PC-3 (cell line): Measurements from ENCODE around the gene ZCCHC7. TPM values are rescaled to one million over a fixed set of nuclear protein-coding genes. Genes with fewer than 3 reads are reported as not detected.

Source experiments
- ATAC-seq: fragments of 200-7000 bp; cut with Tn5 transposase; 2 replicates; pipeline ENCODE4 v1.9.1; 2020; ENCODE audit warnings: mild to moderate bottlenecking, moderate library complexity
- BruUV-seq: library from RNA; stranded (reverse); fragments of 400-500 nt; replicated peaks from 2 replicates; lab custom pipeline; 2021; lab: Mats Ljungman, UMichigan
- CTCF ChIA-PET: fragments of 300-600 bp; sonication (Branson Sonifier 250); formaldehyde crosslinking; loops from one replicate; lab custom pipeline; 2022; ENCODE audit warnings: antibody characterized with exemption; lab: Charles Lee
- POLR2A ChIA-PET: fragments of 300-600 bp; sonication (Branson Sonifier 250); formaldehyde crosslinking; loops from one replicate; lab custom pipeline; 2022; ENCODE audit warnings: antibody characterized with exemption; ENCODE audit not compliant: unreplicated experiment; lab: Charles Lee
- DNase-seq: peaks from one replicate; pipeline ENCODE4 v3.0.0-alpha.2; 2015
- H2AFZ ChIP-seq: fragments of 300-600 bp; sonication (generic); 2 replicates; pipeline ENCODE4 v1.6.0; 2016; ENCODE audit warnings: antibody characterized with exemption, low read length
- H3F3A ChIP-seq: fragments of 300-600 bp; sonication (generic); one replicate; pipeline ENCODE4 v1.6.0; 2017; ENCODE audit warnings: antibody characterized with exemption, low read length, control low read depth, mild to moderate bottlenecking; ENCODE audit not compliant: unreplicated experiment
- H3K27ac ChIP-seq: fragments of 300-600 bp; sonication (generic); 2 replicates; pipeline ENCODE4 v1.5.1; 2016; ENCODE audit warnings: mild to moderate bottlenecking, low read length
- H3K27me3 ChIP-seq: fragments of 300-600 bp; sonication (generic); 2 replicates; pipeline ENCODE4 v1.6.1; 2016; ENCODE audit warnings: low read length, mixed read lengths
- H3K36me3 ChIP-seq: fragments of 300-600 bp; sonication (generic); 2 replicates; pipeline ENCODE4 v1.6.1; 2016; ENCODE audit warnings: low read depth, mixed run types, low read length, mixed read lengths
- H3K4me1 ChIP-seq: fragments of 300-600 bp; sonication (generic); 2 replicates; pipeline ENCODE4 v1.5.1; 2016; ENCODE audit warnings: low read length; ENCODE audit not compliant: insufficient read depth
- H3K4me2 ChIP-seq: fragments of 300-600 bp; sonication (generic); 2 replicates; pipeline ENCODE4 v1.6.0; 2016; ENCODE audit warnings: low read length
- H3K4me3 ChIP-seq: fragments of 300-600 bp; sonication (generic); 2 replicates; pipeline ENCODE4 v1.5.1; 2016; ENCODE audit warnings: mild to moderate bottlenecking, low read length, mixed read lengths
- H3K79me2 ChIP-seq: fragments of 300-600 bp; sonication (generic); 2 replicates; pipeline ENCODE4 v1.6.1; 2017; ENCODE audit warnings: low read length, mixed read lengths
- H3K9ac ChIP-seq: fragments of 300-600 bp; sonication (generic); 2 replicates; pipeline ENCODE4 v1.6.0; 2016; ENCODE audit warnings: mild to moderate bottlenecking, low read length
- H3K9me2 ChIP-seq: fragments of 300-600 bp; sonication (generic); replicated peaks from 2 replicates; pipeline ENCODE4 v1.6.1; 2016; ENCODE audit warnings: mixed run types, low read length, mixed read lengths
- H3K9me3 ChIP-seq: fragments of 300-600 bp; sonication (generic); 2 replicates; pipeline ENCODE4 v1.6.1; 2016; ENCODE audit warnings: low read length, mixed read lengths
- H4K20me1 ChIP-seq: fragments of 300-600 bp; sonication (generic); 2 replicates; pipeline ENCODE4 v1.6.1; 2016; ENCODE audit warnings: low read length, mixed read lengths
- CTCF ChIP-seq: fragments of 300-600 bp; sonication (generic); conservative IDR thresholded peaks from 2 replicates; pipeline ENCODE4 v1.5.1; 2017; ENCODE audit warnings: antibody characterized with exemption, low read depth, mild to moderate bottlenecking, low read length
- EZH2 ChIP-seq: fragments of 300-600 bp; sonication (generic); IDR thresholded peaks from one replicate; pipeline ENCODE4 v1.6.1; 2017; ENCODE audit warnings: antibody characterized with exemption, mild to moderate bottlenecking, low read length; ENCODE audit not compliant: unreplicated experiment
- EZH2phosphoT487 ChIP-seq: fragments of 300-600 bp; sonication (generic); IDR thresholded peaks from 2 replicates; pipeline ENCODE4 v1.6.1; 2018; ENCODE audit warnings: mild to moderate bottlenecking, antibody characterized with exemption, low read length, borderline replicate concordance
- intact Hi-C: fragments of 100-400 bp; cut with micrococcal nuclease; formaldehyde crosslinking; loops from 2 replicates; pipeline ENCODE4 v1.9.0; 2023
- total RNA-seq: library from RNA; depleted of rRNA; stranded (reverse); fragments of >200 nt; gene quantifications from 2 replicates; pipeline ENCODE4 v1.2.3, GENCODE V29; 2014

Gene ZCCHC7
- total RNA-seq, 1 experiment from 2014 or later: 6.5 TPM

GRCh38 chr9:37331871-37332270 lies 211.5 kb downstream of the ZCCHC7 start:
- no peak for ATAC-seq

GRCh38 chr9:37332578-37332977 lies 212.2 kb downstream of the ZCCHC7 start:
- Histone ChIP-seq H3K36me3 (no peaks in the 10 kb centered on the region), H3K27ac (no peak overlapping the region), H2AFZ (no peak overlapping the region), H3K79me2 (no peaks in the 10 kb centered on the region), H3K9me3 (no peaks in the 10 kb centered on the region), H3K27me3 (no peaks in the 10 kb centered on the region), H3K4me1 (no peaks in the 10 kb centered on the region), H3F3A (no peaks in the 10 kb centered on the region), H3K9me2 (no peaks in the 10 kb centered on the region), H3K4me2 (no peak overlapping the region), H4K20me1 (no peaks in the 10 kb centered on the region), H3K9ac (no peak overlapping the region), H3K4me3 (no peak overlapping the region)
- DNase-seq (no peak), ATAC-seq (no peak)
- ChIA-PET CTCF (no interaction called here), POLR2A (no interaction called here)
- intact Hi-C loops: no loop called here
- BruUV-seq: no TSS peak
- no peak for TF ChIP-seq EZH2phosphoT487
- no peak for TF ChIP-seq CTCF
- no peak for TF ChIP-seq EZH2

More at GRCh38 chr9:37331871-37332270, 211.5 kb downstream of the ZCCHC7 start:
- H3F3A ChIP-seq: no peaks in the 10 kb centered on the region
- no peak for TF ChIP-seq EZH2phosphoT487
- no peak for TF ChIP-seq EZH2
- TF ChIP-seq CTCF: no peak
- no peaks in the 10 kb centered on the region for H3K9me2 ChIP-seq
- no peaks in the 10 kb centered on the region for H3K4me1 ChIP-seq
- no peak overlapping the region for H2AFZ ChIP-seq
- BruUV-seq: no TSS peak
- intact Hi-C loops: no loop called here
- H3K27me3 ChIP-seq: no peaks in the 10 kb centered on the region
- H4K20me1 ChIP-seq: no peaks in the 10 kb centered on the region
- CTCF ChIA-PET: no interaction called here
- no peaks in the 10 kb centered on the region for H3K79me2 ChIP-seq
- no peak for DNase-seq
- H3K4me2 ChIP-seq: no peak overlapping the region
- H3K9me3 ChIP-seq: no peaks in the 10 kb centered on the region
- no peak overlapping the region for H3K4me3 ChIP-seq
- POLR2A ChIA-PET: no interaction called here
- no peak overlapping the region for H3K27ac ChIP-seq
- H3K36me3 ChIP-seq: no peaks in the 10 kb centered on the region
- H3K9ac ChIP-seq: no peak overlapping the region

- Histone ChIP-seq H2AFZ (no peak overlapping the region), H3K27me3 (no peaks in the 10 kb centered on the region), H3K9me2 (no peaks in the 10 kb centered on the region), H3K4me2 (no peak overlapping the region), H3K27ac (no peak overlapping the region), H3F3A (no peaks in the 10 kb centered on the region), H3K4me3 (no peak overlapping the region), H3K4me1 (no peaks in the 10 kb centered on the region), H3K36me3 (no peaks in the 10 kb centered on the region), H4K20me1 (no peaks in the 10 kb centered on the region), H3K9me3 (no peaks in the 10 kb centered on the region), H3K79me2 (no peaks in the 10 kb centered on the region), H3K9ac (no peak overlapping the region)
- ChIA-PET CTCF (no interaction called here), POLR2A (no interaction called here)
- no TSS peak for BruUV-seq
- TF ChIP-seq EZH2phosphoT487 (no peak), EZH2 (no peak), CTCF (peak; percentile 23; the same call in 1 of the 2 replicates)
- ATAC-seq: no peak
- intact Hi-C loops: no loop called here
- DNase-seq: no peak
These were observed 212.9 kb downstream of the ZCCHC7 start for GRCh38 chr9:37333288-37333687.
